Endothelial cell of hepatic sinusoid (primary cell): ENCODE data around the gene BABAM2.
"Not testable (repeated sequence)": the region's sequence is repeated elsewhere in the genome, so short reads cannot be mapped to it uniquely, and the experiment has no call there.

Experiments
- in situ Hi-C: cut with HindIII; loops from 2 replicates; pipeline ENCODE4 v1.10.0; 2017; ENCODE audit warnings: low sequenced_read_pairs

Gene BABAM2

DNA sequence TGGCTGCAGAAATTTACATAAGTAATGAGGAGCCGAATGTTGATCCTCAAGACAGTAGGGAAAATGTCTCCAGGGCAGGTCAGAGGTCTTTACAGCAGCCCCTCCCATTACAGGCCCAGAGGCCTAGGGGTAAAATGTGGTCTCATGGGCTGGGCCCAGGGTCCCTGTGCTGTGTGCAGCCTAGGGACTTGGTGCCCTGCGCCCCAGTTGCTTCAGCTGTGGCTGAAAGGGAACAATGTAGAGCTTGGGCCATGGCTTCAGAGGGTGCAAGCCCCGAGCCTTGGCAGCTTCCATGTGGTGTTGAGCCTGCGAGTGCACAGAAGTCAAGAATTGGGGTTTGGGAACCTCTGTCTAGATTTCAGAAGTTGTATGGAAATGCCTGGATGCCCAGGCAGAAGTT is 77.5 kb downstream of the BABAM2 start:
- in situ Hi-C loops, result not testable (repeated sequence)

DNA sequence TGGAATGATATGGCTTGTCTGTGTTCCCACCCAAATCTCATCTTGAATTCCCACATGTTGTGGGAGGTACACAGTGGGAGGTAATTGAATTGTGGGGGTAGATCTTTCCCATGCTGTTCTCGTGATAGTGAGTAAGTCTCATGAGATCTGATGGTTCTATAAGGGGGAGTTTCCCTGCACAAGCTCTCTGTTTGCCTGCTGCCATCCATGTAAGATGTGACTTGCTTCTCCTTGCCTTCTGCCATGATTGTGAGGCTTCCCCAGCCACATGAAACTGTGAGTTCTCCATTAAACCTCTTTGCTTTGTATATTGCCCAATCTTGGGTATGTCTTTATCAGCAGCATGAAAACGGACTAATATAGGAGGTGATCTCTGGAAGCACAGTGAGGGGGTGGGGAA is 78.4 kb downstream of the BABAM2 start:
- in situ Hi-C loops, result not testable (repeated sequence)

DNA sequence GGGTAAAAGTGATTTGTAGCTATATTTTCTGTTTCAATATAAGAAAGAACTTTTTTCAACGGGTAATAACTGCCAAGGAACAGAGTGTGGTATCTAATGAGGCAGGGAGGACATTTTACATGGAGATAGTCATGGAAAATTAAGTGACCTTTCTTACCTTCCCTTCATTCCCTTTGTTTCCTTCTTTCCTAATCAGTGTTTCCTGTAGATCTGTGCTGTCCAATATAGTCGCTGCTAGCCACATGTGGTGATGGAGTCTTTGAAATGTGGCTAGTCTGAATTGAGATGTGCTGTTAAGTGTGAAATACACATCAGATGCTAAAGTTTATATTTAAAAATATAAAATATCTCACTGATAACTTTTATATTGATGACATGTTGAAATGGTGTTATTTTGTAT is 81.8 kb downstream of the BABAM2 start:
- in situ Hi-C loops, result no loop called here

DNA sequence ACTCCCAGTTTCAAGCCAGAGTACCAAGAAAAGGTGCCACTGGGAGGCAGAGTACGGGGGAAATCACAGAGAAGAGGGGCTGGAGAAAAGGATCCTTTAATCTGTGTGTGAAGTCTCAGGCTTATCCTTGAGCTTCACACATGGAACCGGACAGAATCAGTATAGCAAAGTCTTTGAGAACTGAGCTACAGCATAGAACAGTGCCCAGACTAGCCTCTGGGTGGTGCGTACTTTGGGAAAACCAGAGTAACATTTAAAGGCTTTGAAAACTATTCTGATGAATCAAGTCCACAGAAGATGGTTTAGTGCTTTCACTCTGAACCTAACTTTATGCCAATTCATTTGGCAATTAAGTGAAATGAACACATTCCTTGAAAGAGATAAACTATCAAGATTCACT is 83.1 kb downstream of the BABAM2 start:
- in situ Hi-C loops, result no loop called here

DNA sequence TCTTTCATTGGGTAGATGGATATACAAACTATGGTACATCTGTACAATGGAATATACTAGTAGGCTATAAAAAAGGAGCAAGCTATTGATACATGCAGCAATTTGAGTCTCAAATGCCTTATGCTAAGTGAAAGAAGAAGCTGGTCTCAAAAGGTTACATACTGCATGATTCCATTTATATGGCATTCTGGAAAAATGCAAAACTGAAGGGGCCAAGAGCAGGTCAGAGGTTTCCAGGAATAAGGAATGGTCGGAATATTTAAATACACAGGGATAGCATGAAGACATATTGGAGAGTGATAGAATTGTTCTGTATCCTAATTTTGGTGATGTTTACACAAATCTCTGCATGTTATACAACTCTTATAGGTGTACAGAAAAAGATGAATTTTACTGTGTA is 85.8 kb downstream of the BABAM2 start:
- in situ Hi-C loops, result no loop called here

DNA sequence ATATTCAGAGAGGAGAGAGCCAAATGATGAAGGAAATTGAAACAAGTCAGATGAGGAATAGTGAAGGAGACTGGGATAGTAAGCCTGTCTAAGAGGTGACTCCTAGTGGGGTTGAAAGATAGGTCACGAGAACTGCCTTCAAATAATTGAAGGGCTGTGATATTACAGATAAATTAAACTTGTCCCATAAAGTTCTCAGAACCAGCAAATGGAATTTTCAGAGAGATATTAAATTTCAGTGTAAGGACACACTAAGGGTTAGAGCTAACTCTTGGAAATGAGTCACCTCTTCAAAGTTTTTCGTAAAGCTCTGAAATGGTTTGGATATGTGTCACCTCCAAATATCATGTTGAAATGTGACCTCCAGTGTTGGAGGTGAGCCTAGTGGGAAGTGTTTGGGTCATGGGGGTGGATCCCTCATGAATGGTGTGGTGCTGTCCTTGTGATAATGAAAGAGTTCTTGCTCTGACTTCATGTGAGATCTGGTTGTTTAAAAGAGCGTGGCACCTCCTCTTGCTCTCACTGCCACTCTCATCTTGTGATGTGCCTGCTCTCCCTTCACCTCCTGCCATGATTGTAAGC is 87.3 kb downstream of the BABAM2 start:
- in situ Hi-C loops, result no loop called here

DNA sequence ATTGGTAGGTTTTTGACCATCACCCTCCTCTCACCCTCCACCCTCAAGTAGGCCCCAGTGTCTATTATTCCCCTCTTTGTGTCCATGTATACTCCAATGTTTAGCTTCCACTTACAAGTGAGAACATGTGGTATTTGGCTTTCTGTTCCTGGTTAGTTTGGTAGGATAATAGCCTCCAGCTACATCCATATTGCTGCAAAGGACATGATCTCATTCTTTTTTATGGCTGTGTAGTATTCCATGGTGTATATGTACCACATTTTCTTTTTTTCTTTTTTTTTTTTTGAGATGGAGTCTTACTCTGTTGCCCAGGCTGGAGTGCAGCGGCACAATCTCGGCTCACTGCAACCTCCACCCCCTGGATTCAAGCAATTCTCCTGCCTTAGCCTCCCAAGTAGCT is 88.2 kb downstream of the BABAM2 start:
- in situ Hi-C loops, result not testable (repeated sequence)

DNA sequence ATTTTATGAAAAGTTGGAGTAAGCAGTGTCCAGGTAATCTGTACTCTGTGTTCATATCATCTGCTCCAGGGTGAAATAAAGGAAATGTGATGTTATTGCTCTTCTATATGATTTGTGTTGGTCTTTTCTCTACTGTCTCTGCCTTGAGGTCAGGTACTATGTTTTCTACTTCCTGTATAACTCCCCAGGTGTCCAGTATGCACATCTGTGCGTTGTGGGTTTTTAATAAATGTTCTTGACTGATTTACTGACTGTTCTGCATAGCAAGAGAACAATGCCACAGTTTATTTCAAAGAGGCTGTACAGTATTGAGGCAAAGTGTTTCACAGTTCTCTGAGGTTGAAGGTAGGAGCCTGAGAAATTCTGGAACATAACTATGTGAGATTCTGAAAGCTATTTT is 89.7 kb downstream of the BABAM2 start:
- in situ Hi-C loops, result no loop called here

DNA sequence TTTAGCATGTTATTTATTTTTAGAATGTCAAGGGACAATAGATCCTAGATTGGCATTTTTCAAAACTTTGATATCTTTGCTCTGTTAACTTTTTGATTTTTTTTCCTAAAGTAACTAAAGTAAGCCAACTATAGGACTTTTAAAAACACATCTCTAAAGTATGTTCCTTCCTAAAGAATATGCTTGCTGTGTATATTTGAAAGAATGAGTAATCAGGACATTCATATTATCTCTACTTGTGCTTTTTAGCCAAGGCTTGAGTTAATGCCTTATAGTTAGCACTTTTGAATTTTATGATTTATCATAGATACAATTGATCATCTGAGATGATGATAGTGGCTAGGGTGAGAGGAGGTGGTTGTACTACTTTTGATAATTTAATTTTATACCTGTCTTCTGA is 93.6 kb downstream of the BABAM2 start:
- in situ Hi-C loops, result no loop called here

DNA sequence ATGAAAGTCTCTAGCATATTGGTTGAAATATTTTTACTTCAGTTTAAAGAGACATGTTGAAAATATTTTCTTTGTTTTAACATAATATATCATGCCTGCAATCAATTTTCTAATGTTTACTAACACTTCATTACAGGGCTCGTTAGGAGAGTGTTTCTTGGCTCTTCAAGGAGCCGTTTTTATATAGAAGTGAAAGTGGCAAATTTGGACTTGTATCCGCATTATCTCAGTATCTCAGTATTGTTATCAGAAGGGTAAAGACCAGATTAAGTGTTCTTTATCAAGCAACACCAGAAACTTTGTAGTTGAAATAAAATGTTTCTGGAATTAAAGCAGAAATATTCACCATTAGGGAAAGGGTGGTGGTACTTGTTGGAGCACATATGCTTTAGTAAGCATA is 97.8 kb downstream of the BABAM2 start:
- in situ Hi-C loops, result loop anchor here (5.0 kb wide), 1 partner anchor 64 kb away; no protein-coding TSS in a partner anchor

DNA sequence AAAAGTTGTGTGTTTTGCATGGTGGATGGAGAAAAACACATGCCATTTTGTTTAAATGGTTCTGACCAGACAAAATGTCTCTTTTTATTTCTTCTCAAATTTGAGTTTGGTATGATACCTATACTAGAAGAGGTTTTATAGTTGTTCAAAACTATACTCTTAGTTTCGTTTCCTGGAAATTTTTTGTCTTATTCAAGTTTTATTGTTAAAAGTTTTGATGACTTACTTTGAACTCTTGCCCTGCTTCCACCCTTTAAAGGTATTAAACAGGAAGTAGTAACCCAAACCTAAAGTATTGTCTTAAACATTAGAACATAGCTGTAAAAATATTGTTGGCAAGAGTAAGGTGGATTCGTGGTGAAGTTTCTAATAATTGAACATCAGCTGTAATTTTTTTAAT is 98.2 kb downstream of the BABAM2 start:
- in situ Hi-C loops, result loop anchor here (5.0 kb wide), 1 partner anchor 64 kb away; no protein-coding TSS in a partner anchor

DNA sequence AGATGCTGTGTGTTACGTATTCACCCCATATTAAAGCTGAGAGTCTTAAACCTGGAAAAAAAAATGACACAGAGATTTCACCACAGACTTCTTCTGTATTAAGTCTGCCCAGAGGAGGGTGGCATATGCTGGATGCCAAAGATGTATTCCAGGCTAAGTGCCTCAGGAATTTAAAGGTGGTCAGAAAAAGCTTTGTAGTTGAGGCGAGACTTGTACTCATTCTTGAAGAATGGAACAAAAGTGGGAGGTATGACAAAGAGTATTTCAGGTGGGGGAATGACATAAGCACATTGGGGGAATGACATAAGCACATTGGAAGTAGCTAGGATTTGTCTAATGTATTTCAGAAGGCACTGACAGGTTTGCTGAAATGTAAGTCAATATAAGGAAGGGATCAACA is 98.6 kb downstream of the BABAM2 start:
- in situ Hi-C loops, result loop anchor here (5.0 kb wide), 1 partner anchor 63 kb away; no protein-coding TSS in a partner anchor

DNA sequence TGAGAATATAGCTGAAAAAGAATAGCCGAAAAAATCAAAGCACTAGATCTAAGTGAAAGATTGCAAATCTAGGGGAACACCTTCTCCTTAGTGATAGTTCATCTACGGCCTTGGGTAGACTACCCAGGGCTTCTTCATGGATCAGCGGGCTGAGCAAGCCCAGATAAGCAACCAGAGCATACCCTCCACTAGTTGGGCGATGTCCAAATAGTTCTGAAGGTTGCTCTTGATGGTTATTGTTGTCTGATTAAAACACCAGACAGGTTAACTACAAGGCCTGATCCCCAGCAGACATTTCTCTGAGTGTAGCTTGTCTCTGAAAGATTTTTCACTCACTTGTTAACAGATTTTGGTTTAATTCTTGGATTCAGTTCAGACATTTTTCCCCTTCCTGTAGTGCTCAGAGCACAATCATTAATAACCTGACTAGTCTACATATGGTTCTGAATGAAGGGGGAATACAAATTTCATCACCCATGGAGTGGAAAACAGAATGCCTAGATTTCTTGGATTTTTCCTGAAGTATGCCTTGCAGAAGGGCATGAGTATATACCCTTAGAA is 99.6 kb downstream of the BABAM2 start:
- in situ Hi-C loops, result no loop called here

DNA sequence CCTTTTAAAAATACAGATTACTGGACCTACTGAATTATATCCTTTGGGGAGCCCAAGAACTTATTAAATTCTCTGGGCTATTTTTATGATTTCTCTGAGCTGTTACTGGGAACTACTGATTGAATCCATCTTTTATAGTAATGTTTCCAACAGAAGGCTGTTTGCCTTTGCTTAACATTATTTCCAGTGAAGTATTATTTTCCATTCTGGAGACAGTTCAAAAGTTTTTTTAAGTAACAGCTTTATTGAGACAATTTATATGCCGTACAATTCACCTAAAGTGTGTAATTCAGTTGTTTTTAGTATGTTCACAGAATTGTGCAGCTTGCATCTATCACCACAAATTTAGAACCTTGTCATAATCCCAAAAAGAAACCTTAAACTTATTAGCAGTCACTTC is 100.6 kb downstream of the BABAM2 start:
- in situ Hi-C loops, result no loop called here

DNA sequence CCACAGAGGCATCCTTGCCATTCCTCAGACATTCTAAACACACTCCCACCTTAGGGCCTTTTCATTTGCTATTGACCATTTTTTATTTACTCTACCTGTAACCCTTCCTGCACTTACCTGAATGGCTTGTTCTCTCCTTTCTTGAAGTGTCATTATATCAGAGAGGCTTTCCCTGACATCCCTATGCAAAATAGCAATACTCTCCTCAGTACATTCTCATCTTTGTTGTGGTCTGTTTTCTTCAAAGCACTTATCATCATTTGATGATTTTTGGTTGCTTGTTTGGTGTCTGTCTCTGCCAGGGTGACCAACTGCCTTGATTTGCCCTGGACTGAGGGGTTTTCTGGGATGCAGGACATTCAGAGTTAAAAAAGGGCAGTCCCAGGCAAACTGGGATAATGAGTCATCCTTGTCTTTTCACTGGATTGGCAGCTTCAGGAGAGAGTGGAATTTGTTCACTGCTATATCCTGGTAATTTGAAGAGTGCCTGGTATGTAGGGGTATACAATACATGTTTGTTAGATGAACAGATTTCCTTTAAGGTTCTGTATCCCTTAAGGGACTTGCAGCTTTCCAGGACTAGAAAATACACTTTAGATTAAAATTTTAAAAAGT is 102.4 kb downstream of the BABAM2 start:
- in situ Hi-C loops, result no loop called here

DNA sequence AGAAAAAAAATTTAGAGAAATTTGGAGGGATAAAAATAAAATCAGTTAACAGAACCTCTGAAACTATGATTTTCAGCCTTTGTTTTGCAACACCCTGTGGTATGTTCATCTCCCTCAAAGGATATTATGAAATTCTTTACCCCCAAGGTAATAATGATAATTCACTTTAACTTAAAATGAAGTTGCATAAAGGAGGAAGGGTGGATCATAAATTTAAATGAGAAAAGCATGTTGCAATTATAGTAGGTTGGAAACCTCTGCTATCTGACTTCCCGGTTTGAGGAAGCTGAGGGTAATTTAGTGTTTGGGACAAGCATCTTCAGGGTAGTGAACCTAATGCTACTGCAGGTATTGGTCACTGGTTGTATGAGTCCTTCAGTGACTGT is 102.9 kb downstream of the BABAM2 start:
- in situ Hi-C loops, result no loop called here

DNA sequence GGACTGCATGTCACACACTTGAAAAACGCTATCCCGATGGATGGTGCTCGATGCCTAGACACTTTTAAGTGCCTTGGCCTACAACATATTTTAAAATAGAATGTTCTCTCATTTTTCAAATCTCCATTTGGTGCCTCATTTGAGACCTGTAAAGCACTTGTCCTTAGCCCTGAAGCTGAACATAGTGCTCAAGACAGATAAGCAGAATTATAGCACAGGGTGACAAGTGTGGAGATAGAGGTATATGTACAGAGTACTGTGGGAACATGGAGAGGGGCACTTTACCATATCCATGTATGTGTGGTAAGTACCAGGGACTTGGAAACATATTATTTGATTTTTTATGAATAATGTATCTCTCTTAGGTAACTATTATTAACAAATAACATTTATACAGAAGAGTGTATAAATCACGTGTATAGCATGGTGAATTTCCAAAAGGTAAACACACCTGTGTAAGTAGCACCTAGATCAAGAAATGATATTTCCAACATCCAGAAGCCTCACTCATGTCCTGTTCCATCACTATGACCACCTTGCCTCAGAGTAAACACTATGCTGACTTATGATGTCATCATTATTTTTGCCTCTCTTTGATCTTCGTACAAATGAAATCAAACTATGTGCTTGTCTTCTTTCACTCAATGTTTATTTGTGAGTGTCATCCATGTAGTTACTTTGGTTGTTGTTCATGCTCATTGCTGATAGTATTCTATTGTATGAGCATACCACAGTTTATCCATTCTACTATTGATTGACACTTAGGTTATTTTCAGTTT is 103.6 kb downstream of the BABAM2 start:
- in situ Hi-C loops, result no loop called here

DNA sequence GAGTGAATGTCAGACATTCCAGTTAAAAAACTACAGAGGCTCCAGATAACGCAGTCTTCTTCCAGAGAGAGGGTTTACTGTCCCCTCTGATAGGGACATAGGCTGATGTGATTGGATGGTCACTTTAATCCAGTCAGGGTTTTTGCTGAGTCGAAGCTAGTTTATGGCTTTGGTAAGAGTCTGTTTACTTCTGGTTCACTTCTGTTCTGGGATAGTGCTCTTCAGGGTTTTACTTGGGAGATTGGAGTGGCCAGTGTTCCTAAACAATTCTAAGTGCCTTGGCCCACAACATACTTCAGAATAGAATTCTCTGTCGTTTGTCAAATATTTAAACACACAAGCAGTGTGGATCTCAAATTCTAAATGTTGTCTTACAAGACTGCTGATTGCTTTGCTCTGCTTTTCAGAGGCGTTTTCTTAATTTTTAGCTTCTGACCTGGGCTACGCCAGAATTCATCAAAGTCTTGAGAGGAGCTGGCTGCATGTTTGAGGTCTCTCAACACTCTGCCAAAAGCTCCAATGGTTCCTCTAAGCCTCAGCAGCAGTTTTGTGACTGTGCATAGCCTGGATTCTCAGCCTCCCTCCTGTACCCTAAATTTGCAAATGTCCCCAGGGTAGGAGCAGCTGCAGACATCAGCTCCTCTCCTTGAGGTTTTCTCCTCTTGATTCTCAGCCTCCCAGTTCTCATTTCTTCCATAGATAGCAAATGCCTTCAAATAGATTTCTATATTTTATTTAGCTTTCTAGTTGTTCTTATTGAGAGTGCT is 105.8 kb downstream of the BABAM2 start:
- in situ Hi-C loops, result no loop called here

DNA sequence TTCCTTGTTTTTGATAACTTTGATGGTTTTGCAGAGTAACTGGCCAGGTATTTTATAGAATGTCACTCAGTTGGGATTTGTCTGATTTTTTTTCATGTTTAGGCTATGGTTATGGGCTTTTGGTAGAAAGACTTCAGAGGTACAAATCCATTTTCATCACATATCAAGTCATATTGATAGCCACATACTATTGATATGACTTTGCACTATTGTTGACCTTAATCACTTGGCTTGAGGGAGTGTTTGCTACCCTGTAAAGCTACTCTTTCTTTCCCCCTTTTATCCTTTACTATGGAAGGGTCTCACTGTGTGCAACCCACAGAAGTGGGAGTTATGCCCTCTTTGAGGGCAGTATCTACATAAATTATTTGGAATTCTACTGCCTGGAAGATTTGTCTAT is 109.8 kb downstream of the BABAM2 start:
- in situ Hi-C loops, result no loop called here

DNA sequence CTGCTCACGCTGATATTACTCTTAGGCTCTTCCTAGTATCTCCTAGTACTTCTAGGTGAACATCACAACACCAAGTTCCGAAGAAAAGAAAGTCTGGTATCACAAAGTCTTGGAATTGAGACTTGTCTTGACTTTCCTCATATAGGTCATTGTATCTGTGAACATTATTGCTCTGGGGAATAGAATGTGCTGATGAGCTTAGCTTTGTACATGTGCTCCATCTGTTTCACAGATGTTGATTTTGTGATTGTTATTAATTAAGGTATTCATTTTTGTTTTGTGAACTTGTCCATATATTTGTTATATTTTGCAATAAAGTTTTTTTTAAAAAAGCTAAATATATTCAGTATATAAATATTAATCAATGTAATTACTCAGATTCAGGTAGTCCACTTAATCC is 111.7 kb downstream of the BABAM2 start:
- in situ Hi-C loops, result no loop called here

DNA sequence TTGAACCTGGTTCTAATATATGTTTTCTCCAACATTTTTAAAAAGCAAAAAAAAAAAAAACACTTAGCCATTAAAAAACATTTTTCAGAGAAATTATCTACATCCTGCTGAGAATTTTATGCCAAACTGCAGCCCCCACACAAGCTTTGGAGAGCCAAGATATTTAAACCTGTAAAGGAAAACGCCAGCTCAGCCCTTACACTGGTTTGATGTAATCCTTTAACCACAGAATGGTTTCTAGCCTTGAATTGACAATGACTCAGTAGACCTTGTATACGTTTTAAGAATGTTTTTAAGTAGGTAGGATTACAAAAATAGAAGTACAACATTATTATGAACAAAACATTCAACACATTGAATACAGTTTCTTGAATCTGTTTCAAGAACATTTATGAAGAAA is 113.6 kb downstream of the BABAM2 start:
- in situ Hi-C loops, result no loop called here
